HepG2 (cell line): ENCODE results near the gene KRT40. TPM values are rescaled to one million over a fixed set of nuclear protein-coding genes. Genes with fewer than 3 reads are reported as not detected.

Experiments
- ELF3 ChIP-seq: IDR thresholded peaks from 2 replicates; pipeline ENCODE4 v1.6.1; 2016; ENCODE audit warnings: missing genetic modification reagents, missing compliant biosample characterization
- HHEX ChIP-seq: IDR thresholded peaks from 2 replicates; pipeline ENCODE4 v1.6.1; 2016; ENCODE audit warnings: control low read depth
- HNF4A ChIP-seq: sonication (generic); formaldehyde crosslinking; IDR thresholded peaks from 2 replicates; pipeline ENCODE4 v1.4.0; 2020; ENCODE audit warnings: missing genetic modification reagents
- KDM4B ChIP-seq: sonication (generic); formaldehyde crosslinking; IDR thresholded peaks from 2 replicates; pipeline ENCODE4 v1.4.0; 2020; ENCODE audit warnings: missing genetic modification reagents
- MAFK ChIP-seq, 2 experiments: IDR thresholded peaks in 1 of 2; conservative IDR thresholded peaks in 1 of 2; 2 replicates each; pipeline ENCODE4 v1.6.1; 2011; ENCODE audit warnings: improper control_type of control experiment in 2 of 2, low read length in 2 of 2
- MBD4 ChIP-seq: IDR thresholded peaks from 2 replicates; pipeline ENCODE4 v1.6.1; 2012; ENCODE audit warnings: low read length, inconsistent platforms, borderline replicate concordance
- NCOA2 ChIP-seq: sonication (generic); formaldehyde crosslinking; IDR thresholded peaks from 2 replicates; pipeline ENCODE4 v1.8.0; 2022; ENCODE audit warnings: inconsistent platforms
- NFKBIZ ChIP-seq: IDR thresholded peaks from 2 replicates; pipeline ENCODE4 v1.6.1; 2018; ENCODE audit warnings: missing genetic modification reagents, missing compliant biosample characterization
- PPARG ChIP-seq: conservative IDR thresholded peaks from 2 replicates; pipeline ENCODE4 v1.6.1; 2016; ENCODE audit warnings: missing biosample characterization, missing genetic modification reagents
- RFXANK ChIP-seq: IDR thresholded peaks from 2 replicates; pipeline ENCODE4 v1.6.1; 2016
- SIX4 ChIP-seq: sonication (generic); formaldehyde crosslinking; IDR thresholded peaks from 2 replicates; pipeline ENCODE4 v1.4.0; 2020; ENCODE audit warnings: missing genetic modification reagents
- SMARCC2 ChIP-seq: fragments of 450-650 bp; IDR thresholded peaks from 2 replicates; pipeline ENCODE4 v1.6.1; 2017; ENCODE audit warnings: antibody characterized with exemption, mild to moderate bottlenecking
- TGIF2 ChIP-seq: IDR thresholded peaks from 2 replicates; pipeline ENCODE4 v1.6.1; 2016; ENCODE audit warnings: control low read depth, missing compliant biosample characterization
- ZBTB10 ChIP-seq: sonication (generic); formaldehyde crosslinking; IDR thresholded peaks from 2 replicates; pipeline ENCODE4 v1.4.0; 2020; ENCODE audit warnings: missing genetic modification reagents, borderline replicate concordance
- ZEB1 ChIP-seq: IDR thresholded peaks from 2 replicates; pipeline ENCODE4 v1.6.1; 2012; ENCODE audit warnings: mild to moderate bottlenecking, low read depth, inconsistent platforms; ENCODE audit not compliant: insufficient replicate concordance
- ZNF12 ChIP-seq: sonication (generic); formaldehyde crosslinking; IDR thresholded peaks from 2 replicates; pipeline ENCODE4 v1.5.0; 2020; ENCODE audit warnings: missing genetic modification reagents
- ZNF263 ChIP-seq: sonication (generic); formaldehyde crosslinking; IDR thresholded peaks from 2 replicates; pipeline ENCODE4 v1.4.0; 2020; ENCODE audit warnings: missing genetic modification reagents
- ZNF44 ChIP-seq: sonication (generic); formaldehyde crosslinking; IDR thresholded peaks from 2 replicates; pipeline ENCODE4 v1.5.1; 2020; ENCODE audit warnings: mild to moderate bottlenecking, missing genetic modification reagents
- ZNF572 ChIP-seq: sonication (generic); formaldehyde crosslinking; IDR thresholded peaks from 2 replicates; pipeline ENCODE4 v1.5.1; 2020; ENCODE audit warnings: mild to moderate bottlenecking, missing genetic modification reagents
- polyA plus RNA-seq, 8 experiments: library from polyadenylated mRNA; depleted of rRNA in 3 of 8; stranded (reverse) in 7 of 8; unstranded in 1 of 8; fragments of >200 nt; fragmentation: Illumina TruSeq in 4 of 8; extraction: Trizol in 4 of 8; gene quantifications; 2 replicates each; pipeline versions ENCODE4 v1.2.1 to v1.2.3, GENCODE V29; 2011 to 2016; ENCODE audit warnings: low read depth in 4 of 8, missing spikeins in 1 of 8, mixed read lengths in 1 of 8; ENCODE audit not compliant: insufficient read depth in 1 of 8
- total RNA-seq, 5 experiments: library from RNA; depleted of rRNA; stranded (reverse); fragments of >200 nt; fragmentation: Illumina TruSeq; extraction: Trizol; gene quantifications; 2 replicates each; pipeline ENCODE4 v1.2.3, GENCODE V29; 2016; ENCODE audit warnings: low read depth in 1 of 5
- TF ChIP-seq, protein P1 (sequence below): IDR thresholded peaks from 2 replicates; pipeline ENCODE4 v1.6.1; 2016; ENCODE audit warnings: low read depth, missing genetic modification reagents, missing compliant biosample characterization
- TF ChIP-seq, protein P2 (sequence below): sonication (generic); formaldehyde crosslinking; conservative IDR thresholded peaks from 2 replicates; pipeline ENCODE4 v1.4.0; 2020; ENCODE audit warnings: mild to moderate bottlenecking, missing genetic modification reagents, moderate library complexity

The KRT40 gene
- total and polyA plus RNA-seq, 2 of the 13 experiments (the other 11 are each of a cell fraction or from before 2014, with no cell fraction given), result not detected

DNA sequence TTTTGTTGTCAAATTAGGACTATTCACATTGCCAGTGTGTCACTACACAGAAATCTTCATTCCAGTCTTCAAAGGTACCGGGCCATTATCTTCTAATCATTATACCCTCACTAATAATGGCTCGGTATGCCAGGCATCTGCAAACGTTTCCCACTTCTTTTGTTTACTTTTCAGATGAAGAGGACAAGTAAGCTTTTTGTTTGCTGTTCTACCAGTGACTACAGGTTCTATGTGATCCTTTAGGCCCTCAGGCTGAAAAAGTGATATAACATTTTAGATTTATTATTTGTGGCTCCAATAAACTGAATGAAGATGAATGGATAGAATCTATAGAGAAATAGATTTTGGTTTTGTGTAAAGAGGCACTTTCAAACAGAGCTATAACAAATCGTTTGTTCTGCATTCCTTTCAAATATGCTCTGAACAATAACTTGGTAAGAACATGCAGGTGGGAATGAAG, 25.2 kb upstream of the KRT40 start (continued):
- TF ChIP-seq ZBTB10, result no peak
- no peak for TF ChIP-seq ZNF572 (CRISPR knock-in tag)
- TF ChIP-seq HNF4A (CRISPR knock-in tag), result peak; percentile 44
- peak; percentile 82 for TF ChIP-seq PPARG (CRISPR knock-in tag)
- 0 out of 2 replicates have a peak, but pooled peaks have one; percentile 34 for TF ChIP-seq SIX4 (CRISPR knock-in tag)
- peak; percentile 82; the same call in 1 of the 2 replicates for TF ChIP-seq MBD4
- TF ChIP-seq TGIF2 (CRISPR knock-in tag), result no peak
- peak; percentile 97 for TF ChIP-seq NCOA2 (CRISPR knock-in tag)
- TF ChIP-seq KDM4B (CRISPR knock-in tag), result no peak
- peak; percentile 91 for TF ChIP-seq HHEX (CRISPR knock-in tag)
- TF ChIP-seq MAFK (conservative IDR thresholded peaks at IDR 0.05 in 1 of 2, IDR thresholded peaks at IDR 0.05 in 1 of 2; ENCODE audit: low read length in 2 of 2), result peak in 1 of 2 experiments; percentile 10; a peak in 1 of 4 replicates
- no peak for TF ChIP-seq ZNF44
- 0 out of 2 replicates have a peak, but pooled peaks have one; percentile 18 for TF ChIP-seq RFXANK (CRISPR knock-in tag)
- TF ChIP-seq, protein P1, sequence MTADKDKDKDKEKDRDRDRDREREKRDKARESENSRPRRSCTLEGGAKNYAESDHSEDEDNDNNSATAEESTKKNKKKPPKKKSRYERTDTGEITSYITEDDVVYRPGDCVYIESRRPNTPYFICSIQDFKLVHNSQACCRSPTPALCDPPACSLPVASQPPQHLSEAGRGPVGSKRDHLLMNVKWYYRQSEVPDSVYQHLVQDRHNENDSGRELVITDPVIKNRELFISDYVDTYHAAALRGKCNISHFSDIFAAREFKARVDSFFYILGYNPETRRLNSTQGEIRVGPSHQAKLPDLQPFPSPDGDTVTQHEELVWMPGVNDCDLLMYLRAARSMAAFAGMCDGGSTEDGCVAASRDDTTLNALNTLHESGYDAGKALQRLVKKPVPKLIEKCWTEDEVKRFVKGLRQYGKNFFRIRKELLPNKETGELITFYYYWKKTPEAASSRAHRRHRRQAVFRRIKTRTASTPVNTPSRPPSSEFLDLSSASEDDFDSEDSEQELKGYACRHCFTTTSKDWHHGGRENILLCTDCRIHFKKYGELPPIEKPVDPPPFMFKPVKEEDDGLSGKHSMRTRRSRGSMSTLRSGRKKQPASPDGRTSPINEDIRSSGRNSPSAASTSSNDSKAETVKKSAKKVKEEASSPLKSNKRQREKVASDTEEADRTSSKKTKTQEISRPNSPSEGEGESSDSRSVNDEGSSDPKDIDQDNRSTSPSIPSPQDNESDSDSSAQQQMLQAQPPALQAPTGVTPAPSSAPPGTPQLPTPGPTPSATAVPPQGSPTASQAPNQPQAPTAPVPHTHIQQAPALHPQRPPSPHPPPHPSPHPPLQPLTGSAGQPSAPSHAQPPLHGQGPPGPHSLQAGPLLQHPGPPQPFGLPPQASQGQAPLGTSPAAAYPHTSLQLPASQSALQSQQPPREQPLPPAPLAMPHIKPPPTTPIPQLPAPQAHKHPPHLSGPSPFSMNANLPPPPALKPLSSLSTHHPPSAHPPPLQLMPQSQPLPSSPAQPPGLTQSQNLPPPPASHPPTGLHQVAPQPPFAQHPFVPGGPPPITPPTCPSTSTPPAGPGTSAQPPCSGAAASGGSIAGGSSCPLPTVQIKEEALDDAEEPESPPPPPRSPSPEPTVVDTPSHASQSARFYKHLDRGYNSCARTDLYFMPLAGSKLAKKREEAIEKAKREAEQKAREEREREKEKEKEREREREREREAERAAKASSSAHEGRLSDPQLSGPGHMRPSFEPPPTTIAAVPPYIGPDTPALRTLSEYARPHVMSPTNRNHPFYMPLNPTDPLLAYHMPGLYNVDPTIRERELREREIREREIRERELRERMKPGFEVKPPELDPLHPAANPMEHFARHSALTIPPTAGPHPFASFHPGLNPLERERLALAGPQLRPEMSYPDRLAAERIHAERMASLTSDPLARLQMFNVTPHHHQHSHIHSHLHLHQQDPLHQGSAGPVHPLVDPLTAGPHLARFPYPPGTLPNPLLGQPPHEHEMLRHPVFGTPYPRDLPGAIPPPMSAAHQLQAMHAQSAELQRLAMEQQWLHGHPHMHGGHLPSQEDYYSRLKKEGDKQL, result peak; percentile 74; the same call in 1 of the 2 replicates
- TF ChIP-seq NFKBIZ, result 0 out of 2 replicates have a peak, but pooled peaks have one; percentile 71
- TF ChIP-seq ZNF263, result no peak
- TF ChIP-seq ZNF12 (CRISPR knock-in tag), result peak; percentile 47; the same call in 1 of the 2 replicates
- TF ChIP-seq, protein P2, sequence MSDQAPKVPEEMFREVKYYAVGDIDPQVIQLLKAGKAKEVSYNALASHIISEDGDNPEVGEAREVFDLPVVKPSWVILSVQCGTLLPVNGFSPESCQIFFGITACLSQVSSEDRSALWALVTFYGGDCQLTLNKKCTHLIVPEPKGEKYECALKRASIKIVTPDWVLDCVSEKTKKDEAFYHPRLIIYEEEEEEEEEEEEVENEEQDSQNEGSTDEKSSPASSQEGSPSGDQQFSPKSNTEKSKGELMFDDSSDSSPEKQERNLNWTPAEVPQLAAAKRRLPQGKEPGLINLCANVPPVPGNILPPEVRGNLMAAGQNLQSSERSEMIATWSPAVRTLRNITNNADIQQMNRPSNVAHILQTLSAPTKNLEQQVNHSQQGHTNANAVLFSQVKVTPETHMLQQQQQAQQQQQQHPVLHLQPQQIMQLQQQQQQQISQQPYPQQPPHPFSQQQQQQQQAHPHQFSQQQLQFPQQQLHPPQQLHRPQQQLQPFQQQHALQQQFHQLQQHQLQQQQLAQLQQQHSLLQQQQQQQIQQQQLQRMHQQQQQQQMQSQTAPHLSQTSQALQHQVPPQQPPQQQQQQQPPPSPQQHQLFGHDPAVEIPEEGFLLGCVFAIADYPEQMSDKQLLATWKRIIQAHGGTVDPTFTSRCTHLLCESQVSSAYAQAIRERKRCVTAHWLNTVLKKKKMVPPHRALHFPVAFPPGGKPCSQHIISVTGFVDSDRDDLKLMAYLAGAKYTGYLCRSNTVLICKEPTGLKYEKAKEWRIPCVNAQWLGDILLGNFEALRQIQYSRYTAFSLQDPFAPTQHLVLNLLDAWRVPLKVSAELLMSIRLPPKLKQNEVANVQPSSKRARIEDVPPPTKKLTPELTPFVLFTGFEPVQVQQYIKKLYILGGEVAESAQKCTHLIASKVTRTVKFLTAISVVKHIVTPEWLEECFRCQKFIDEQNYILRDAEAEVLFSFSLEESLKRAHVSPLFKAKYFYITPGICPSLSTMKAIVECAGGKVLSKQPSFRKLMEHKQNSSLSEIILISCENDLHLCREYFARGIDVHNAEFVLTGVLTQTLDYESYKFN (CRISPR knock-in tag), result peak; percentile 89
- TF ChIP-seq ZEB1, result peak; percentile 35
- TF ChIP-seq SMARCC2, result peak; percentile 78; the same call in 1 of the 2 replicates
- TF ChIP-seq ELF3 (CRISPR knock-in tag), result peak; percentile 75
